Stimulated activated CD8-positive, alpha-beta memory T cell treated with anti-CD3 and anti-CD28 coated beads, Interleukin-4, amount 100 ng/mL, for 1 hour (primary cell): Measurements from ENCODE around the gene GLRA3.
"Not testable (repeated sequence)": the region's sequence is repeated elsewhere in the genome, so short reads cannot be mapped to it uniquely, and the experiment has no call there.

ENCODE experiments used
- DNase-seq, 2 donors: peaks; one replicate each; pipeline ENCODE4 v3.0.0-alpha.2; 2020; ENCODE audit warnings: low read depth in 2 of 2, low spot score in 1 of 2

GLRA3 gene

DNA sequence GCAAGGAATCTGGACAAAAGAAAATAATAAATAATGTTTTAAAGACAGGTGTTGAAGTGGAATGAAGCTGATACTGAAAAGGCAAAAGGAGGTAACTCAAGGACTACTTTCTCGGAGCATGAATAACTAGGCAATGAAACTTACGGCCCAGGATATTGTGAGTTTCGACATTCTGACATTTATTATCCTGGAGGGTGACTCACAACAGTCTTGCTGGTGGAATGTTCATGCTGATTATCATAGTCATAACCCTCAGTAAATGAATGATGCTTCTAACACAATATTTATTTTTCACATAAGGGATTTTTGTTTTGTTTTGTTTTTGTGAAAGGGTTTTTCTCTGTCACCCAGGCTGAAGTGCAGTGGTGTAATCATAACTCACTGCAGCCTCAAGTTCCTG, 159.8 kb downstream of the GLRA3 start:
- DNase-seq, result no peak

DNA sequence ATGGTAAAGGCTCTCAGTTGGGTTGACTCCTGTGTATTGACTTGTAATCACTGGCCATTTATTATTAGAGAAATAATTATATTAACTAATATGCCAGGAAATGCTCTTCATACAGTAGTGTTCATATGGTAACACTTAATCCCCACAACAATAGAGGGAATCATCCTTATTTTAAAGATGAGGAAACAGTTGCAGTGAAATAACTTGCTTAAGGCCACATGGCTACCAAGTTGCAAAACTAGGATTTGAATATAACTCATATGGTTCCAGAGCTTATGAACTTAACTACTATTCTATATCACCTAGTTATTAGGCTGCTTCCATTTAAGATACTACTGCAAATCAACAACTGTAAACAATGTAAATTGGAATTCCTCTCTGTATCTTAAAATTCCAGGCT, 163.2 kb downstream of the GLRA3 start:
- no peak for DNase-seq

DNA sequence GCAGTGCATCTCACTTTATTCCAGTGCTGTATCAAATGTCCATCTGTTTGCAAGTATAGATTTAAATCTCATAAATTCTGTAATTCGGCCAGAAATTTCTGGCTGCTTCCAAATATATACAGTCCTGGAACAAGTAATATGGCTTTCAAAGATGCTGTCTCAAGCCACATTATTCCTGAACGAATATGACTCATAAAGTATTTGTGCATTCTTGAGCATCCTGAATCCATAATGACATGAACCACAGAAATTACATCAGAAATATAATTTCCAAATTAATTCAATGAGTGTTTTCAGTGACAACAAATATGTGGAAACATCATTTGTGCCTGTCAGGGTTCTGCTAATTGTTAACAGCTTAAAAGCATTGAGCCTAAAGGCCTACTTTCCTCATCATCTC, 165.8 kb downstream of the GLRA3 start:
- DNase-seq, result no peak

DNA sequence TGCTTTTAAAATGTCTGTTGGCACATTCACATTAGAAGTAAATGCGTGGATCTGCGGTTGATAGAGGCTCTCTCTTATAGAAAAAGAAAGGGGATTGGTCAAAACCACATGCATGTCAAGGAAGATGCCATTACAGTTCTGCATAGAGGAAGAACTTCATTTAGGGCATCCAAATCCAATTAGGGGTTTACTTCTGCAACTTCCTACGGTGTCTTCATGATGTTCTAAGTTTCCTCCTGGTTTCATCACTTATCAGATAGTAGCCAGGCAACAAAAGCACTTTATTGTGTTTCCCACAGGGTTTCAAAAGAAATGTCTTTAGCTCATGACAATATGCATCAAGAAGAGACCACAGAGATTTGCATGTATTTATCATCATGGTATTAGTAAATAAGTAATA, 170.8 kb downstream of the GLRA3 start:
- DNase-seq, result no peak

DNA sequence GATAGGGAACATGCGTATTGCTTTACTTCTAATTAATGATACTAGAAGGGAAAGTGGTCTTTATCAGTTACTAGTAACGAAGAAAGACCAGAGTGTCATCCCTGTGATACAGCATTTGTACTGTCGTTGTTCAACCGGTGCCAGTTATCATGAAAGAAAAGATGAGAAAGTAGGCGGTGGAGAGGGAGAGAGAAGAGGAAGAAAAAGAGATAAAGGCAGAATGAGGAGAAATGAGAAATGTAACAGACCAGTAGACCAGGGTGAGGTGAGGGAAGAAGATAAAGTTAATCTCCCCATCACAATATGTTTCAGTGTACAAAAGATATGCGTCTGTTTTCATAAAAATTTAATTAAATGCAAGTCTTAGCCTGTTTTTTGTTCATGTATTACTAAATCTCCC, 171.6 kb downstream of the GLRA3 start:
- DNase-seq, result no peak

DNA sequence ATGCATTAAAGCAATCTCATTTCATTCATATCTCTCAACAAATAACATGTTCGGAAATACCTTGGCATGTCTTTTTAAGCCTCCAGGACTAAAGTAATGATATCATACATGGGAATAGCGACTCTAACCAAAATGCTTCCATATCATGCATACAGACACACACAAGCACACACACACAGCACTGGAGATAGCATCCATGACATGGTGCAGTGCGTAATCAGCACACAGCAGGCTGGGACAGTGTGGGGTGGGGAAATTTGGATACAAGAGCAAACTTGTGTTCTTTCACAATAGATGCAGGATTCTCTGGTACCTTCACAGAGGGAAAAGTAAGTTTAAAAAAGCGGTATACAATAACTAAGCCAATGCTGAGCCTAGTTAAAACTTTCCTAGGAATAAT, 174.4 kb downstream of the GLRA3 start:
- no peak for DNase-seq

DNA sequence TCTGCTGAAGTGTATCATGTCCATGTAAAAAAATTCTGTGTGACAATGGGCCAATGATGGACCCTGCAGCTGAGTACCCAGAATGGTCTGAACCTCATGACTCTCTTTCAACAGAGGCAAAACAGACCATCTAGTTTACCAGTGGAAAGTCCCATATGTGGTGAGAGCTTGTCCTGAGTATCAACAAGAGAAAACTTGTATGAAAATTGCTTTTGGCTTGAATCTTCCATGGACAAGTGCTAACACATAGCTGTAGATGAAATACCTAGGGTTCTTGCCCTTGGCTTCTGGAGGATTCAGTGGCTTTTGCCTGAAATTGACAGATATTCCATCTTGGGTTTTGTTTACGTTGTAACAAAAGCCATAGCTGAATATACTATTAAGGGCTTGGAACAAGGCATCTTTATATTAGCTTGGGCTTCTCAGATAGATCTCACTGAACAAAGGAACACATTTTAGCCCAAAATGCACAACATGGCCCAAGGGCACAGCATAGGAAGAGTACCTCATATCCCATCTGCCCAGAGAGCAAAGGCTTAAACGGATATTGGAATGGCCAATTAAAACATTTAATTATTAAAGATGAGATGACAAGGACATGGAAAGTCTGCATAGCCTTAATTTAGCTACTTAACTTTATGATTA, 178.2 kb downstream of the GLRA3 start:
- DNase-seq, result no peak

DNA sequence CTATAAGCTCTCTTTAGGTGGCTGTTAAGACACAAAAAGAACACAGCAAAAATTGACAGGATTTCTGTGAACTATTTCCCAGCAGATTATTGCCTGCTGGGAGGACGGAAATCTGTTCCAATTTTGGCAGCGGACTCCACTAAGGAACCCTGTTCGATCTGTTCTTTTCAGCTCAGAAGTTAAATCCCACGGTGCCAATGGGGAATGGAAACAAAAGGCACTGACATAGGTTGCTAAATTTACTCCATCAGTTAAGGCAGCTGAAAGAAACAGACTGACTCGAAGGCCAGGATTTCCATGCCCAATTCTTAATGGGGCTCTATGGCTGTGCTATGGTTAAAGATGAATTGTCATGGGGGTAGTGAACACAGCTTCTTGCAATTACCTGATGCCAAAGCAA, 180.2 kb downstream of the GLRA3 start:
- no peak for DNase-seq

DNA sequence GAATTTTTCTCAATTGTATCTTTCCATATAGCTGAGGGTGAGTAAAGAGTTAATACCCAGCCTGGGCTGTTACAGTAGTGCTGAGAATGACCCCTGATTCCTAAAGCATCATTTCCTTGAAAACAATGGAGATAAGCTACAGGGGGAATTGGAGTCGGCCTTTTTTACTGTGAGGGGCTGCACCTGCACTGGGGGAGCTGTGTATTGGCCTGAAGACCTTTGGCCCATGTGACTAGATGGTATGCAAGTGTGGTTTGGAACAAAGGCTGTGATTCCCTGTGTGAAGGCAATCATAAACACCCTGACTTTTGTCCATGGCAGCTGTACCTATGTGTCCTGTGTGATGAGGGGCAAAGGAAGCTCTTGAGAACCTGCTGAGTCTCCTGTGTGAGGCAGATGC, 182.7 kb downstream of the GLRA3 start:
- DNase-seq, result no peak

DNA sequence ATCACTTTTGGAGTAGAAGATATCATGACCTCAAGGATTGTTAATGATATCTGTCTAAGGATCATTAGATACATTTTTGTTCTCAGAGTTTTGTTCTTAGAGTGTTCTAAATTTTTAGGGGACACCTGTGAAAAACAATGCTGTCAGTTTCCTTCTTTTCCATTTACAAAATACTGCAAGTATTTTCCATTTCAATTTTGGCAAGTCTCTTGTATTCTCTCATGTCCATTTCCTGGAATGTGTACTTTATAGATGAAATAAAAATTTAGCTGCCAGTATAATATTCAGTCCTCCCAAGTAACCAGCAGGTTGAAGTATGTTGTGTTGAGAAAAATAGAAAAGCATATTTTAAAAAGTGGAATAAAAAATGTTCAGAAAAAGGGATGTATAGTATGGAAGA, 188.9 kb downstream of the GLRA3 start:
- no peak for DNase-seq

DNA sequence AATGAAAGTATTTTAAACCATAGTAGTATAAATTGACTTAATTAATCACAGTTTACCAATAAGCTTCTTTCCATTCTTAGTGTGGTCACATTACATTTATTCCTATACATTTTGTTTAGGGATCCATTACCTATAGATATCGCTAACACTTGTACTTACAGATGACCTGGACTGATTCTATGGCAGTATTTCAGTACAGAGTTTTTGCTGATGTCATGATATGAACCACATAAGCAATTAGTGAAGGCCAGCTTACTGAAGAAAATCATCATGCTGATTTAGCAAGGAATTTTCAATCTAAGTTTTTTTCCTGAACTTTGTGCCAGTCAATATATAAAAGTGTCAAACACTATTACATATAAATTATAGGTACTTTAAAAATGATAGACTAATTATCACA, 193.3 kb downstream of the GLRA3 start:
- no peak for DNase-seq

DNA sequence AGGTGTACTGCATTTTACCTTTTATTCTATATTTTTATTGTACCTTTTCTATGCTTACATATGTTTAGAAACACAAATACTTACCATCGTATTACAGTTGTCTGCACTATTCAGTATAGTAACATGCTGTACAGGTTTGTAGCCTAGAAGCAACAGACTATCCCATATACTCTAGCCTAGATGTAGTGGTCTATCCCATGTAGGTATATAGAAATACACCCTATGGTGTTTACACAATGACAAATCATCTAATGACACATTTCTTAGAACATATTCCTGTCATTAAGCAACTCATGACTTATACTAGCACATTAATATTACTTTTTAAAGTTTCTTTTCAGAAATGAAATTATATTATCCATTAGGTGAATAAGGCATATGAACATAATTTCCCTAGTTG, 195.6 kb downstream of the GLRA3 start:
- DNase-seq, result no peak

DNA sequence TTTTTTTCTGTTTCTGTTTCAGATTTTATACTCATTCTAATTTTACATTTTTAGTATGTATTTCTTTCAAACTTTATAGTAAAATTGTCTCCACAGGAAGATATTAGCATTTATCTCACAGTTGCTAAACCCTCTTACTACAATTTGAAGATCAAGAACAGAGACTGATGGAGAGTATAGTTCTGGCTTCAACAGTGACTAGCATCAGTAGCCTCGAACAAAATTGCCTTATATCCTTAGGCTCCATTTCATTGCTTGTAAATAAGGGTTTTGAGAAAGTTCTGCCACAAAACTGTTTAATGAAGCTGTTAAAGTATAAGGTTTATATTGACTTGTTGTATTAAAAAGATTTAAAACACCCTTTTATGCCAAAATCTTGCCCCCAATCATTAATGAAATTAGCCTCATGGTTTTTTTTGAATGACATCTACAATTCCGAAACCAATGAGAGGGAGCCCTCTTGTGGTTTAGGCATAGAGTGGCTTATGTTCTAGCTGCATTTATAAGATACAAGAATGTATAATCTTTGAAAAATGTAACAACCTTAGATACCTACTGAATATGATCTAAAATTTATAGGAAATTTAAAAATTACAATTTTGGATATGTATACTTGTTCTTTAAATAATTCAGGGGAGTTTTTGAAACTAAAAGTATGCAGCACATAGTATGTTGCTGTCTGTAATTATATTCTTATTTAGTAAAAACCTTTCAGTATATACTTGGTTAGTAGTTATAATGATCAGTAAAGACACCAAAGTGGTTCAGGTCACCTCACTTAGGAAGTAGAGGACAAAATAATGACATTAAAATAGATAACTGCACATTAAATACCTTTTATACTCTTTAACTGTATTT, 196.9 kb downstream of the GLRA3 start:
- DNase-seq, result no peak

DNA sequence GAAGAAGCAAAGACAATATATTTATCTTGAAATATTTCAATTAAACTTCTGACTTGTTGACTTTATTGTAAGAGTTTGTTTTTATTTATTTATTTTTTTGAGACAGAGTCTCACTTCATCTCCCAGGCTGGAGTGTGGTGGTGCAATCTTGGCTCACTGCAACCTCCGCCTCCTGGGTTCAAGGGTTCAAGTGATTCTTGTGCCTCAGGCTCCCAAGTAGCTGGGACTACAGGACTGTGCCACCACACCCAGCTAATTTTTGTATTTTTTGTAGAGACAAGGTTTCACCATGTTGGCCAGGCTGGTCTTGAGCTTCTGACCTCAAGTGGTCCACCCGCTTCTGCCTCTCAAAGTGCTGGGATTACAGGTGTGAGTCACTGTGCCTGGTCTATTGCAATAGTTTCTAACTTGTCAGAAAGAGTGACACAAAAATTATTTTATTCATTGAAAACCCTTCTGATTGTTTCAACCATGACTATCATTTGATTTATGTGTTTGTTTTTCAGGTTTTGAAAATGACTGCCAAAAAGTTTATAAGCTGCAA, 199.1 kb downstream of the GLRA3 start:
- DNase-seq, result not testable (repeated sequence)

DNA sequence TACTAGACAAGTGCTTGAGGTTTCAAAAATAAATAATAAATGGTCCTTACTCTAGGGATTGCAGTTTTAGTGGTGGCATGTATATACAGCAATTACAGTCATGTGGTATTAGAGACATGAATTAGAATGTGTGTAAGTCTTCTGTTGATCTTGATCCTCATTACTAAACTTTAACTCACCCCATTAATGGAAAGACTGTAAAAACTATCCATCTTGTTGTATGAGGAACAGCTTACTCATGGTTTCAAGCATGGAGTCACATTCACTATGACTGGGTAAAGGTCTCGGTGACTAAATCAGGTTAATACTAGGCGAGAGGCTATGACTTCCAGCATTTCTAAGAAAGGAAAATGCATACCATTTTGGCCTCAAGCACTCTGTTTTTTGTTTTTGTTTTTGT, 199.8 kb downstream of the GLRA3 start:
- no peak for DNase-seq

DNA sequence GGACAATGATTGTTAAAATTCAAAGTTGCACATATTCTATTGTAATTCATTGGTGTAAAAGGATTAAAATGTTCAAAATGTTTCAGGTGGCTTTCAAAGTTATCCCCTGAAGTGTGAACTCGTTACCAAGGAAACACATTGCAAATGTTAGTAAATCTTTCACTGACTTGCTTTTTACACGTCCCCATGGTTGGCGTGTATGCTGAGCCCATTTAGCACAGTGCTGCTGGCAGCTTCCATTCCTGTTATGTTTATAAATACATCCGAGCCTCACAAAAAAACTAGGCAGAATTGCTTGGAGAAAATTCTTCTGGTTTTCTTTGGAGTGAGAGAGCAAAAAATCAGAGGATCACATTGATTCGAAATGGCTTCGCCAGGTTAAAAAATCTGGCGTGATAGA, 200.9 kb downstream of the GLRA3 start:
- DNase-seq, result no peak

DNA sequence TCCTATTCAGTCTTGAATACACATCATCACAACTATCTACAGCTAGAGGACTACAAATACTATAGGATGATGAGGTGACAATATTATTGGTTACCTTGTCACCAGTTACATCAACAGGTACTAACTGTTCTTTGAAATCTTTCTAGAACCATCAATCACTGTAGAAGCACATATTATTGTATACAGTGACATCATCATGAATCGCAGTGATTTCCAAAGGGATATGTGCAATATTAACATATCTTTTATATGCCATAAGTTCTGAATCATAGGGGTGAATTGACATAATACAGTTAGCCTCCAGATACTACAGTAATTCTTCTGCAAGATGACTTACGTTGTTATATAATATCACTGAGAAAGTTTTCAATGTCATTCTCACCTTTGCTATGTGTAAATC, 201.6 kb downstream of the GLRA3 start:
- no peak for DNase-seq

DNA sequence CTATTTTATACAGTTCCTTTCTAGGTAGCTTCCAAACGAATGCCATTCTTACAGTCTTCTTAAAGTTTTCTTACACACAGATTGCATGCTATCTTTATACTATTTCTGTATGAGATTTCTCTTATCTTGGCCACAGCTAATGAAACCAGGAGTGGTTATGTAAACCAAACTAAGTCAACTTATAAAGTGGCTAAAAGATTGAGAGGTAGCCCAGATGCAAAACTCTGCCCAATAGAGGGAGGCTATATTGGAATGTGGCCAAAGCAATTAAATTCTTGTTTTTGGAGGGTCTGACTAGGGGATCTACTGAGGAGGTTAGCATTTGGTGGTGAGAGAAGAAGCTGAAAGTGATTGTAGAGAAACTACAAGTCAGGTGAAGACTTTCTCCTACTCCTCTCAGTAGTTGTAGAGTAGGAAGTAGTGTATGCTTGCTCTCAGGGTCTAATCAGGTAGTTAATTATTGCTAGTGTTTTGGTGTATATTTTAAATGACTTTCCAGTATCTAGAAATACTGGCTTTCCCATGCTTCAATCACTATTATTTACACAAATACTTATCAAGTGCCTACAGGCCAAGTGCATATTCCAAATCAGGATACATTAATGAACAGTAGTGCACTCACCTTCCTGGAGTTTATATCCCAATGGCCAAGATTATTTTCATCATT, 202.6 kb downstream of the GLRA3 start:
- no peak for DNase-seq

DNA sequence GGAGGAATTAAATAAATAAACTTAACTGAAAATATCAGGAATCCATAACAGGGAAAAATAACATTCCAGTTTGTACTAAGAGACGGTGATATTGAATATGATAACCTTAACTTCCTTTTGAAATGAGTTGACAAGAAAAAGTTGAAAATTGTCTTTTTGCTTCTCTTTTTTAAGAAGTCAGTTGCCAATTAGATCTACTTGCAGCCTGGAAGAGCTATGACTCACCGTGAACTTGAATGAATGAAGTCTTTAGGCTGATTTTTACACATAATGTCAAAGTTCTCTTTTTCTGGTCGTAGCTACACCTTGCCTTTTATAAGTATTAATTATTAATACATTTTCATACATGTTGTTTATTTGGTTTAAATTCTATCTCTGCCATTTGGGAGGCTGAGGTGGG, 212.4 kb downstream of the GLRA3 start:
- DNase-seq, result no peak

DNA sequence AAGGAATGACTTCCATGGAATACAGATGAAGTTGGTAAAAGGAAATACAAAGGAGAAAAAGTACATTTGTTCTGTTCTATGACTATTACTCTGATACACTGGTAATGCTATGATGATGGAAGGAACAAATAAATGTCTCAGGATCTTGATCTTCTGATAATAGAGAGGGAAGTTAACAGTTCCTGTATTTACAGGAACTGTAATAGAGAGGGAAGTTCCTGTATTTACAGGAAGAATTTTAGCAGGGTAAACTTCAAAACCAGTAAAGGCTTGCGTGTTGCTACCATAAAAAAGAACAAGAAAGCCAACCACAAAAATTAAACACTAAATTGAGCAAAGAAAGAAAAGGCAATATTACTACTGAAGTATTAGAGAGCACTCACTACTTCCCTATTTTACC, 215.1 kb downstream of the GLRA3 start:
- no peak for DNase-seq

DNA sequence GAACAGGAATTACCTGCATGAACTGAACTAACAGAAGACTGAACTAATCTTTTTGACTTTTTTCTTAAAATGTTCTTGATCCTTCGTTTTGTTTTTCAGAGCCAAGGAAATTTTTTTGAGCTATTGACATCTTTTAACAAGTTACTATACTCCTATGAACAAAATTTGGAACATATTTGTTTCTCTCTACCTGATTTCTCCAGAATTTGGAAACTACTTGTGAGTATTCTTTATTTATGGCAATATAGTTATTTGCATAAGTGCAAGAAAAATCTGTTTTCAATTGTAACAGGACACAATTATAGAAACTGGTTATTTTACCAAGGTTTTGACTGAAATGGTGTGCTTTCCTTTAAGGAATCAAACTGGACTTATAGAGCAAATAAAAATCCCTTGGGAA, 217.3 kb downstream of the GLRA3 start:
- no peak for DNase-seq

DNA sequence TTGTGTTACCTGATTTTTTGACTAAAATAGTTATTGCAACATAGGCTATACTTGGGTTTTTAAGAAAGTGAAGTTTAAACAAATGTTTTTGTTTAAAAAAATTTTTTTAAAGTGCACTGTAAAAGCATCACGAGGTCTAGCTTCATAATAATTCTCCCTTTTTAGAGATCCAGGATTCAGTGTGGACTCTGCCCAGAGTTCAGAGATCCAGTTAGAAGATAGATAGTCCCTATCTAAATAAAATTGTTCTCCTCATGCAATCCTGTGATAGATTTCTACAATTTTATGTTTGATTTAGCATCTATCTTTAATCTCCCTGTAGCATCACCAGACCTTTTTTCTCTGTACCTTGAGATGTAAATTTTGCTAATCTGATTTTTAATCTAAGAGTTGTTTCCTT, 221.3 kb downstream of the GLRA3 start:
- DNase-seq, result no peak
